ENCODE measurements around the gene GSX2. TPM values are rescaled to one million over a fixed set of nuclear protein-coding genes. Genes with fewer than 3 reads are reported as not detected.

Gene GSX2
- total and polyA plus RNA-seq, 2 of the 4 experiments (the other 2 are of a cell fraction), result not detected

DNA sequence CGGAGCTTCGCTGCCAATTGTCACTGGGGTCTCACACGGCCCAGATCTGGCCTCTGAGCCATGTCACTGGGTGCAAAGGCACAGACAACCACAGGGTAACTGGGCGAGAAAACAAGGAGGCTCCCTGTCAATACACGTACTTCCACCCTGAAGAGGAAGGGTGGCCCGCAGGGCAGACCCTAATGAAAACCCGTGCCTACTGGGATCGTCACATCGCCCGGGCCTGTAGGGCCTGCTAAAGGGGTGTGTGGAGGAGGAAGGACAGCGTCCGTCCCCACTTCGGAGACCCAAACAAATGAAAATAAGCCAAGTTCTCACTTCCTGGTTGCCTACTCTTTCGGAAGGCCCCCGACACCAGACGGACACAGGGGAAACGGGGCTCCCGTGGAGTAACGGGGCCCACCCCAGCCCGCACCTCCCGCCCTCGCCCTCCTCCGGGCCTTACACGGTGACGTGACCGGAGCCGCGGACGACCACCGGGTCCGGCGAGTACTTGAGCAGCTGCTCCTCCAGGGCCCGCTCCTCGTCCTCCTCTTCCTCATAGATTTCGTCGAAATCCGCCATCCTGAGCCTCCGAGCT is 36.1 kb upstream of the GSX2 start:
- Histone ChIP-seq H4K5ac (ENCODE audit: low read depth, low read length) (peak overlapping the region; percentile 79), H2AK5ac (ENCODE audit: low read depth, low read length) (peak overlapping the region; percentile 95), H2BK120ac (ENCODE audit: low read depth, low read length) (peak overlapping the region; percentile 85), H3K79me1 (ENCODE audit: low read depth in 1 of 2, low read length in 2 of 2) (peaks cover 5 to 28% of the 10 kb centered on the region in 2 experiments; a peak in 3 of 4 replicates), H2AFZ (replicated peaks; ENCODE audit: low read length, poor library complexity) (peak overlapping the region; percentile 93), H4K8ac (ENCODE audit: low read depth in 2 of 2, low read length in 2 of 2) (peak overlapping the region; percentile 65 to 77), H2AK9ac (replicated peaks; ENCODE audit: low read depth, low read length, poor library complexity) (peak overlapping the region; percentile 96), H2BK5ac (ENCODE audit: low read depth, low read length, poor library complexity, severe bottlenecking) (peak overlapping the region; percentile 97), H3K4ac (ENCODE audit: low read depth, low read length) (peak overlapping the region; percentile 97), H3K4me3 (ENCODE audit: insufficient read depth, low read depth, low read length) (peak overlapping the region; percentile 81), H3K4me1 (ENCODE audit: control insufficient read depth, insufficient read depth, low read length) (peaks cover 14% of the 10 kb centered on the region; the same call in 1 of the 2 replicates), H3K9me3 (ENCODE audit: control insufficient read depth, insufficient read depth, low read length) (no peaks in the 10 kb centered on the region), H2BK20ac (ENCODE audit: low read depth, low read length) (peak overlapping the region; percentile 57), H3K27ac (ENCODE audit: insufficient read depth, low read length) (peak overlapping the region; percentile 97), H3K9me1 (ENCODE audit: insufficient read depth, low read length) (peaks cover 16% of the 10 kb centered on the region), H2BK15ac (ENCODE audit: low read depth, low read length) (peak overlapping the region; percentile 93; the same call in 2 of the 3 replicates), H3K9ac (ENCODE audit: low read depth, low read length) (peak overlapping the region; percentile 100), H3K23ac (ENCODE audit: low read depth, low read length) (peak overlapping the region; percentile 100), H3K36me3 (ENCODE audit: control insufficient read depth, insufficient read depth, low read length) (no peaks in the 10 kb centered on the region), H3K14ac (replicated peaks; ENCODE audit: low read depth, low read length) (peak overlapping the region; percentile 99), H4K20me1 (ENCODE audit: insufficient read depth, low read length) (peaks cover 41% of the 10 kb centered on the region; the same call in 1 of the 2 replicates), H3K27me3 (ENCODE audit: control insufficient read depth, insufficient read depth, low read length) (no peaks in the 10 kb centered on the region), H3K18ac (ENCODE audit: low read depth, low read length) (peak overlapping the region; percentile 93), H3K4me2 (ENCODE audit: low read depth, low read length) (peak overlapping the region; percentile 90), H4K91ac (ENCODE audit: insufficient read depth, low read depth, low read length) (peak overlapping the region; percentile 90), H3K56ac (ENCODE audit: extremely low read depth, insufficient read depth, low read length) (peak overlapping the region; percentile 95)
- intact Hi-C loops (cut with micrococcal nuclease), result loop anchor here (1.0 to 10.0 kb wide), 5 partner anchors 132 to 867 kb away; no protein-coding TSS in a partner anchor
- ATAC-seq (ENCODE audit: low read depth), result peak; percentile 7
- no peak for DNase-seq
- ChIA-PET POLR2A (ENCODE audit: unreplicated experiment) (no interaction called here), CTCF (no interaction called here)
- in situ Hi-C loops (cut with MboI; ENCODE audit: low sequenced_read_pairs), result loop anchor here (10.0 to 25.0 kb wide), 2 partner anchors 151 to 1052 kb away; no protein-coding TSS in a partner anchor
- 0% methylated on average over 6 of the region's 38 CpGs; no CpG with 5 or more reads in 1 of the 2 experiments for WGBS, 2 experiments (ENCODE audit: extremely low coverage in 2 of 2, insufficient read length in 1 of 2)
- dilution Hi-C loops (cut with HindIII; ENCODE audit: low sequenced_read_pairs, unreplicated experiment), result no loop called here
- no TSS peak for BruUV-seq (replicated peaks)
- TF ChIP-seq SMC3 (IDR thresholded peaks at IDR 0.05; ENCODE audit: low read depth, low read length), result peak; percentile 13; the same call in 1 of the 2 replicates
- TF ChIP-seq NFE2L2 (IDR thresholded peaks at IDR 0.05; ENCODE audit: low read depth, low read length), result no peak

All from IMR-90 (cell line).